Fibroblast of lung (primary cell): ENCODE results near the gene CHD1L. TPM values are rescaled to one million over a fixed set of nuclear protein-coding genes. Genes with fewer than 3 reads are reported as not detected.

ENCODE experiments used
- DNase-seq, 2 donors: peaks; one replicate each; pipeline versions ENCODE4 v3.0.0 to v3.0.0-alpha.2; 2010; ENCODE audit warnings: low read depth in 2 of 2
- H2AFZ ChIP-seq: 2 replicates; pipeline ENCODE4 v1.5.1; 2012; ENCODE audit warnings: low read length, control low read depth, inconsistent platforms
- H3K27ac ChIP-seq: 2 replicates; pipeline ENCODE4 v1.5.1; 2011; ENCODE audit warnings: low read length, control low read depth; ENCODE audit not compliant: insufficient read depth
- H3K27me3 ChIP-seq: 2 replicates; pipeline ENCODE4 v1.5.1; 2011; ENCODE audit warnings: mild to moderate bottlenecking, low read length; ENCODE audit not compliant: control insufficient read depth, insufficient read depth
- H3K36me3 ChIP-seq: 2 replicates; pipeline ENCODE4 v1.5.1; 2011; ENCODE audit warnings: low read length; ENCODE audit not compliant: control insufficient read depth, insufficient read depth
- H3K4me1 ChIP-seq: 2 replicates; pipeline ENCODE4 v1.5.1; 2011; ENCODE audit warnings: low read length; ENCODE audit not compliant: control insufficient read depth, insufficient read depth; ENCODE audit errors: extremely low read depth
- H3K4me2 ChIP-seq: 2 replicates; pipeline ENCODE4 v1.5.1; 2011; ENCODE audit warnings: low read length, control low read depth; ENCODE audit not compliant: insufficient read depth; ENCODE audit errors: extremely low read depth
- H3K4me3 ChIP-seq, 4 experiments: fragments of 200-600 bp in 1 of 4; sonication (generic) in 1 of 4; replicated peaks in 1 of 4; 2 replicates each; pipeline ENCODE4 v1.5.1; 2011 to 2016; ENCODE audit warnings: low read length in 4 of 4, low read depth in 3 of 4, mild to moderate bottlenecking in 3 of 4, control low read depth in 2 of 4, inconsistent platforms in 1 of 4, mixed read lengths in 1 of 4; ENCODE audit not compliant: insufficient read depth in 1 of 4; ENCODE audit errors: control extremely low read depth in 1 of 4
- H3K79me2 ChIP-seq: 2 replicates; pipeline ENCODE4 v1.5.1; 2012; ENCODE audit warnings: mild to moderate bottlenecking, low read length, inconsistent platforms; ENCODE audit not compliant: control insufficient read depth, insufficient read depth
- H3K9ac ChIP-seq: 2 replicates; pipeline ENCODE4 v1.5.1; 2011; ENCODE audit warnings: mild to moderate bottlenecking, low read length, control low read depth; ENCODE audit not compliant: insufficient read depth
- H3K9me3 ChIP-seq: 2 replicates; pipeline ENCODE4 v1.5.1; 2012; ENCODE audit warnings: low read depth, low read length; ENCODE audit not compliant: control insufficient read depth, insufficient read depth
- H4K20me1 ChIP-seq: 2 replicates; pipeline ENCODE4 v1.5.1; 2011; ENCODE audit warnings: low read length; ENCODE audit not compliant: control insufficient read depth, insufficient read depth; ENCODE audit errors: extremely low read depth
- CTCF ChIP-seq, 2 donors: IDR thresholded peaks in 1 of 2; conservative IDR thresholded peaks in 1 of 2; 1 replicate in 1 of 2; 2 replicates in 1 of 2; pipeline ENCODE4 v1.5.1; 2011 to 2012; ENCODE audit warnings: low read length in 2 of 2, control low read depth in 1 of 2, inconsistent platforms in 1 of 2, low read depth in 1 of 2, mild to moderate bottlenecking in 1 of 2
- EZH2 ChIP-seq: IDR thresholded peaks from 2 replicates; pipeline ENCODE4 v1.5.1; 2012; ENCODE audit warnings: low read length, control low read depth, mild to moderate bottlenecking; ENCODE audit errors: missing control alignments
- polyA plus RNA-seq, 2 donors: library from polyadenylated mRNA; depleted of rRNA in 1 of 2; stranded (reverse) in 1 of 2; unstranded in 1 of 2; fragments of >200 nt; gene quantifications; 2 replicates each; pipeline ENCODE4 v1.2.1, GENCODE V29; 2011 to 2012; ENCODE audit warnings: missing spikeins in 1 of 2
- total RNA-seq: library from RNA; depleted of rRNA; stranded (reverse); fragments of >200 nt; gene quantifications from 2 replicates; pipeline ENCODE4 v1.2.1, GENCODE V29; 2014

The CHD1L gene
- total and polyA plus RNA-seq, 2 donors (not counting 1 experiment from before 2014, with no cell fraction given): 35.5 to 36.0 TPM

GRCh38 chr1:147210987-147211386 lies 31.5 kb upstream of the CHD1L start:
- Histone ChIP-seq H2AFZ (no peak overlapping the region), H4K20me1 (no peaks in the 10 kb centered on the region), H3K4me1 (no peaks in the 10 kb centered on the region), H3K4me2 (no peak overlapping the region), H3K9ac (no peak overlapping the region), H3K4me3 (no peak overlapping the region), H3K27ac (no peak overlapping the region), H3K36me3 (no peaks in the 10 kb centered on the region), H3K27me3 (no peaks in the 10 kb centered on the region), H3K79me2 (no peaks in the 10 kb centered on the region), H3K9me3 (no peaks in the 10 kb centered on the region)
- no peak for TF ChIP-seq CTCF (conservative IDR thresholded peaks at IDR 0.05 in 1 of 2, IDR thresholded peaks at IDR 0.05 in 1 of 2; ENCODE audit: low read depth in 1 of 2, low read length in 2 of 2)
- no peak for TF ChIP-seq EZH2
- DNase-seq: no peak

- no peak overlapping the region for H3K27ac ChIP-seq
- H3K79me2 ChIP-seq: no peaks in the 10 kb centered on the region
- H3K4me1 ChIP-seq: no peaks in the 10 kb centered on the region
- H4K20me1 ChIP-seq: no peaks in the 10 kb centered on the region
- H3K4me2 ChIP-seq: no peak overlapping the region
- no peaks in the 10 kb centered on the region for H3K27me3 ChIP-seq
- H3K9me3 ChIP-seq: no peaks in the 10 kb centered on the region
- H3K9ac ChIP-seq: no peak overlapping the region
- H3K36me3 ChIP-seq: no peaks in the 10 kb centered on the region
- H3K4me3 ChIP-seq: no peak overlapping the region
- TF ChIP-seq EZH2 (no peak), CTCF (conservative IDR thresholded peaks at IDR 0.05 in 1 of 2, IDR thresholded peaks at IDR 0.05 in 1 of 2; ENCODE audit: low read depth in 1 of 2, low read length in 2 of 2) (no peak)
- DNase-seq: no peak
- no peak overlapping the region for H2AFZ ChIP-seq
These were observed 30.9 kb upstream of the CHD1L start for GRCh38 chr1:147211577-147211976.

GRCh38 chr1:147213271-147213670 lies 29.2 kb upstream of the CHD1L start:
- no peak for DNase-seq
- H3K36me3 ChIP-seq: no peaks in the 10 kb centered on the region
- no peak overlapping the region for H3K4me3 ChIP-seq
- H3K4me2 ChIP-seq: no peak overlapping the region
- no peak overlapping the region for H2AFZ ChIP-seq
- H3K79me2 ChIP-seq: no peaks in the 10 kb centered on the region
- no peak overlapping the region for H3K27ac ChIP-seq
- H3K9ac ChIP-seq: no peak overlapping the region
- H3K9me3 ChIP-seq: no peaks in the 10 kb centered on the region
- no peaks in the 10 kb centered on the region for H3K27me3 ChIP-seq
- TF ChIP-seq CTCF (conservative IDR thresholded peaks at IDR 0.05 in 1 of 2, IDR thresholded peaks at IDR 0.05 in 1 of 2; ENCODE audit: low read depth in 1 of 2, low read length in 2 of 2) (no peak), EZH2 (no peak)
- no peaks in the 10 kb centered on the region for H4K20me1 ChIP-seq
- H3K4me1 ChIP-seq: no peaks in the 10 kb centered on the region
